ENCODE measurements around the gene CLIP1.

DNA sequence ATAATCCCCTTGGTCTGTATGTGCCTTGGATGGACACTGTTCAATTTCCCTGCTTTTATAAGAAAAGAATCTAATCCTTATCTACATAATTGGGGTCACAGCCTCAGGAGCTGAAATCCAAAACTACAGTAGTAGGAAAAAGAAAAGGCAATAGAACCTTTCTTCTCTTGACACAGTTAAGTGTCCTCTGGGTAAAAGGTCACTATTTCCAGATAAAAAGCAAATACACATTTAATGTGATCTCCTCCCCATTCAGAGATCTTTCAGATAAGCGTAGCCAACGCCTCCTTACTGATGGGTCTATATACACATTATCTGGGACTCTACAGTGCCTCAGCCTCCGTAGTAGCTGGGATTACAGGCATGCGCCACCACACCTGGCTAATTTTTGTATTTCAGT lies 73.4 kb downstream of the CLIP1 start:
- no peak for TF ChIP-seq JUND (IDR thresholded peaks at IDR 0.05)
- no peak for TF ChIP-seq ZNF274 (IDR thresholded peaks at IDR 0.05; ENCODE audit: low read depth, low read length)
- no peak for TF ChIP-seq EZH2 (IDR thresholded peaks at IDR 0.05)
- TF ChIP-seq RAD21 (IDR thresholded peaks at IDR 0.05; ENCODE audit: low read depth) = no peak
- TF ChIP-seq, protein P1, sequence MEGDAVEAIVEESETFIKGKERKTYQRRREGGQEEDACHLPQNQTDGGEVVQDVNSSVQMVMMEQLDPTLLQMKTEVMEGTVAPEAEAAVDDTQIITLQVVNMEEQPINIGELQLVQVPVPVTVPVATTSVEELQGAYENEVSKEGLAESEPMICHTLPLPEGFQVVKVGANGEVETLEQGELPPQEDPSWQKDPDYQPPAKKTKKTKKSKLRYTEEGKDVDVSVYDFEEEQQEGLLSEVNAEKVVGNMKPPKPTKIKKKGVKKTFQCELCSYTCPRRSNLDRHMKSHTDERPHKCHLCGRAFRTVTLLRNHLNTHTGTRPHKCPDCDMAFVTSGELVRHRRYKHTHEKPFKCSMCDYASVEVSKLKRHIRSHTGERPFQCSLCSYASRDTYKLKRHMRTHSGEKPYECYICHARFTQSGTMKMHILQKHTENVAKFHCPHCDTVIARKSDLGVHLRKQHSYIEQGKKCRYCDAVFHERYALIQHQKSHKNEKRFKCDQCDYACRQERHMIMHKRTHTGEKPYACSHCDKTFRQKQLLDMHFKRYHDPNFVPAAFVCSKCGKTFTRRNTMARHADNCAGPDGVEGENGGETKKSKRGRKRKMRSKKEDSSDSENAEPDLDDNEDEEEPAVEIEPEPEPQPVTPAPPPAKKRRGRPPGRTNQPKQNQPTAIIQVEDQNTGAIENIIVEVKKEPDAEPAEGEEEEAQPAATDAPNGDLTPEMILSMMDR (IDR thresholded peaks at IDR 0.05 in 2 of 3, conservative IDR thresholded peaks at IDR 0.05 in 1 of 3; ENCODE audit: borderline replicate concordance in 1 of 3, insufficient read depth in 1 of 3, low read depth in 2 of 3, low read length in 2 of 3) = no peak

All from HCT116 (cell line).